Nephron (organoid): ENCODE data around the gene PARK7.
A peak's percentile ranks its signal among the peaks of the same experiment; 100 is the strongest.

Experiments used
- H3K27ac Mint-ChIP-seq, 3 experiments: 2 replicates each; pipeline ENCODE4 v1.8.0; 2020; ENCODE audit warnings: mixed read lengths in 3 of 3, mild to moderate bottlenecking in 2 of 3, moderate library complexity in 1 of 3
- H3K27me3 Mint-ChIP-seq: 2 replicates; pipeline ENCODE4 v1.8.0; 2021; ENCODE audit warnings: low read depth, mild to moderate bottlenecking, moderate library complexity, mixed read lengths
- H3K36me3 Mint-ChIP-seq: 2 replicates; pipeline ENCODE4 v1.8.0; 2020; ENCODE audit warnings: low read depth, mixed read lengths
- H3K4me1 Mint-ChIP-seq: 2 replicates; pipeline ENCODE4 v1.8.0; 2020; ENCODE audit warnings: mixed read lengths
- H3K4me3 Mint-ChIP-seq, 3 experiments: 2 replicates each; pipeline ENCODE4 v1.8.0; 2020; ENCODE audit warnings: mild to moderate bottlenecking in 3 of 3, mixed read lengths in 3 of 3, moderate library complexity in 2 of 3
- H3K9me3 Mint-ChIP-seq: 2 replicates; pipeline ENCODE4 v1.8.0; 2020; ENCODE audit warnings: mixed read lengths
- CTCF ChIP-seq, 3 experiments: fragments of 200-600 bp; sonication (generic); IDR thresholded peaks; one replicate each; pipeline ENCODE4 v1.5.0; 2021; ENCODE audit warnings: antibody characterized with exemption in 3 of 3; ENCODE audit not compliant: unreplicated experiment in 3 of 3

The PARK7 gene

GRCh38 chr1:7995437-7995836 is 33.9 kb downstream of the PARK7 start:
- Mint-ChIP-seq H3K27me3 (no peaks in the 10 kb centered on the region), H3K9me3 (no peaks in the 10 kb centered on the region), H3K36me3 (peaks cover 10% of the 10 kb centered on the region), H3K27ac (no peak overlapping the region), H3K4me1 (no peaks in the 10 kb centered on the region), H3K4me3 (no peak overlapping the region)
- no peak for TF ChIP-seq CTCF (IDR thresholded peaks at IDR 0.05; ENCODE audit: unreplicated experiment in 3 of 3)

- Mint-ChIP-seq H3K36me3 (no peaks in the 10 kb centered on the region), H3K27me3 (peaks cover 4% of the 10 kb centered on the region), H3K9me3 (no peaks in the 10 kb centered on the region), H3K4me1 (peaks cover 22% of the 10 kb centered on the region), H3K27ac (no peak overlapping the region), H3K4me3 (no peak overlapping the region)
- TF ChIP-seq CTCF (IDR thresholded peaks at IDR 0.05; ENCODE audit: unreplicated experiment in 3 of 3), result no peak
Observed at GRCh38 chr1:8002329-8002910, 40.9 kb downstream of the PARK7 start.

GRCh38 chr1:8002921-8003320 is 41.4 kb downstream of the PARK7 start:
- peaks cover 4% of the 10 kb centered on the region for H3K27me3 Mint-ChIP-seq
- no peaks in the 10 kb centered on the region for H3K36me3 Mint-ChIP-seq
- no peak overlapping the region for H3K4me3 Mint-ChIP-seq
- no peaks in the 10 kb centered on the region for H3K9me3 Mint-ChIP-seq
- TF ChIP-seq CTCF (IDR thresholded peaks at IDR 0.05; ENCODE audit: unreplicated experiment in 3 of 3), result no peak
- no peak overlapping the region for H3K27ac Mint-ChIP-seq
- peaks cover 22% of the 10 kb centered on the region for H3K4me1 Mint-ChIP-seq

- Mint-ChIP-seq H3K4me3 (no peak overlapping the region), H3K27ac (no peak overlapping the region), H3K36me3 (no peaks in the 10 kb centered on the region), H3K27me3 (peaks cover 4% of the 10 kb centered on the region), H3K9me3 (no peaks in the 10 kb centered on the region), H3K4me1 (peaks cover 22% of the 10 kb centered on the region)
- TF ChIP-seq CTCF (IDR thresholded peaks at IDR 0.05; ENCODE audit: unreplicated experiment in 3 of 3), result no peak
Observed at GRCh38 chr1:8003438-8004112, 42.1 kb downstream of the PARK7 start.

GRCh38 chr1:8004113-8004802 is 42.7 kb downstream of the PARK7 start:
- Mint-ChIP-seq H3K4me3 (no peak overlapping the region), H3K9me3 (no peaks in the 10 kb centered on the region)

More at GRCh38 chr1:8004113-8004802, 42.7 kb downstream of the PARK7 start:
- TF ChIP-seq CTCF (IDR thresholded peaks at IDR 0.05; ENCODE audit: unreplicated experiment in 3 of 3), result no peak
- Mint-ChIP-seq H3K27me3 (peaks cover 4% of the 10 kb centered on the region), H3K4me1 (peaks cover 22% of the 10 kb centered on the region), H3K36me3 (no peaks in the 10 kb centered on the region), H3K27ac (peak overlapping the region in 2 of 3 experiments; percentile 59 to 67)
